ENCODE data around the gene ZNRF3.
"Not testable (repeated sequence)": the region's sequence is repeated elsewhere in the genome, so short reads cannot be mapped to it uniquely, and the experiment has no call there.

ZNRF3 gene

GRCh38 chr22:29069463-29069862, 186.1 kb downstream of the ZNRF3 start:
- DNase-seq (ENCODE audit: low spot score): no peak

DNA sequence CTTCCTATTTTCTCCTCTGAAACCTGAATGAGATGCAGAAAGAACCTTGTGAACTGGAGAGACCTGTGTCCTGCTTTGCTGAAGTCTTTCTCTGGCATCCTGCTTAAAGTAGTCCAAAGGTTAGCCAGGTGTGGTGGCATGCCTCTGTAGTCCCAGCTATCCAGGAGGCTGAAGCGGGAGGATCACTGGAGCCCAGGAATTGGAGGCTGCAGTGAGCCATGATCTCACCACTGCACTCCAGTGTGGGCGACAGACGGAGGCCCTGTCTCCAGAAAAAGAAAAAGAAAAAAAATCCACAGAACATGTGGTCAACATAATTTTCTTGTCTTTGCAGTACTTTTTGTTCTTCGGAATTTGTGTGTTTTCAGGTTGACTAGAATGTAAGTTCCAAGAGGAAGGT, 187.1 kb downstream of the ZNRF3 start:
- no peak for DNase-seq (ENCODE audit: low spot score)

DNA sequence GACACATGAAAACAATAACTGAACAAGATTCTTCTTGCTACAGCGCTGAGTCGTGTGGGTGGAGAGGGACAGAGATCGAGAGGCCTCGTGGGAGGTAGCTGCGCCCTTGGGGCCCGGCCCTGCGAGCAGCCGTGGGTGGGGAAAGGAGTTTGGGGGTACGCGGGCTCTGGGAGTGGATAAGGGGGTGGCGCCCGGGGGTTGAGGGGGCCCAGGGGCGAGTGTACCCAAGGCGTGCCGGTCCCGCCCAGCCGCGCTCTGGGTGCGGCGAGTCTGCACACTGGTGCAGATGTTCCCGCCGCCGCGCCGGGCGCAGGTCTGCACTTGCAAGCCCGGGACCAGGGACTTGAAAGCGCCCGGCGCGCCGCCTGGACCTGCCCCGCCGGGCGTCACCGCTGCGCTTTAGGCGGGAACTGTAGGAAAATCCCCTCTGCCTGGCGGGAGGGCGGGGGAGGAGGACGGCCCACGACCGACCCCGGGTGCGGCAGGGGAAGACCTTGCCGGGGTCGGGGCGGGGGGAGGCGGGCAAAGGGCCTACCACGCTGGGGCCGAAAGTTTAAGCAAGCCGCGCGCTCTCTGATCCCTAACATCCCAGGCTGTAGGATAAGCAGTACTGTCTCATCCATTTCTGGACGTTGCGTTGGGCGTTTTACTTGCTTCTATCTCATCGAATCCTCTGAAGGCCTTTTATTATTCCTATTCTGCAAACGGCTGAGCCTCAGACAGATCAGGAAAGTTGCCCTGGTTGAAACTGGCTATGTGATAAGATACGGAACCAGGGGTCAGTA, 188.1 kb downstream of the ZNRF3 start:
- peak; percentile 86 for DNase-seq (ENCODE audit: low spot score)

DNA sequence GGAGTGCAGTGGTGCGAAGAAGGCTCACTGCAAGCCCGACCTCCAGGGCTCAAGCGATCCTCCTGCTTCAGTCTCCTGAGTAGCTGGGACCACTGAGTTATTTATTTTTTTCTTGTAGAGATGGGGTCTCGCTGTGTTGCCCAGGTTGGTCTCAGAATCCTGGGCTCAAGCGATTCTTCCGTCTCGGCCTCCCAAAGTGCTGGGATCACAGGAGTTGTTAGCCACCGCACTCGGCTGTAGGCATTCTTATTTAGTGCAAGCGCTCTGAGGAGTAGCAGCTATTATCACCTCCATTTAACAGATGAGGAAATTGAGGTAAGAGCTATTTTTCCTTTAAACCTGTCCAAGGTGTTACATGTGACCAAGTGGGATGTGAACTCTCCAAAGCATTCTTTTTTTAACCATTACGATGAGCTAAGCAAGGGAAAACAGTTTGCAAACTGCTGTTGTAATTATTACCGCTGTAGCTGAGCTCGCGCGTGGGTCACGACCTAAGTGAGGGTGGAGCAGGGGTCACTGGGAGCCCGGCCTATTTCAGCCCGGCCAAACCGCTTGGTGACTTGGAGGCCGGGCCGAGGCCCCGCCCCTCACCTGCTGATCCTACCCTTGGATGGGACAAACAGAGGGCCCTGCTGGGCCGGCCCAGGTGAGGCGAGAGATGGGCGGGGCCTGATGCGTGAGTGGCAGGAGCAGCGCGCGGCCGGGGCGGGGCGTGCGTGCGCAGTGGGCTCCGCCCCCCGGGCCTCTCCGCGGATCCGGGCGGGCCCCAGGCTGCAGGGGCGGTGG, 189.0 kb downstream of the ZNRF3 start:
- peak; percentile 98 for DNase-seq (ENCODE audit: low spot score)

- no peak for DNase-seq (ENCODE audit: low spot score)
Measured at GRCh38 chr22:29072979-29073617, 189.7 kb downstream of the ZNRF3 start, which contains the start of gene KREMEN1. Gene KREMEN1 (plus strand): TSS chr22:29073035. CDS start chr22:29073131, 96 bp downstream.

DNA sequence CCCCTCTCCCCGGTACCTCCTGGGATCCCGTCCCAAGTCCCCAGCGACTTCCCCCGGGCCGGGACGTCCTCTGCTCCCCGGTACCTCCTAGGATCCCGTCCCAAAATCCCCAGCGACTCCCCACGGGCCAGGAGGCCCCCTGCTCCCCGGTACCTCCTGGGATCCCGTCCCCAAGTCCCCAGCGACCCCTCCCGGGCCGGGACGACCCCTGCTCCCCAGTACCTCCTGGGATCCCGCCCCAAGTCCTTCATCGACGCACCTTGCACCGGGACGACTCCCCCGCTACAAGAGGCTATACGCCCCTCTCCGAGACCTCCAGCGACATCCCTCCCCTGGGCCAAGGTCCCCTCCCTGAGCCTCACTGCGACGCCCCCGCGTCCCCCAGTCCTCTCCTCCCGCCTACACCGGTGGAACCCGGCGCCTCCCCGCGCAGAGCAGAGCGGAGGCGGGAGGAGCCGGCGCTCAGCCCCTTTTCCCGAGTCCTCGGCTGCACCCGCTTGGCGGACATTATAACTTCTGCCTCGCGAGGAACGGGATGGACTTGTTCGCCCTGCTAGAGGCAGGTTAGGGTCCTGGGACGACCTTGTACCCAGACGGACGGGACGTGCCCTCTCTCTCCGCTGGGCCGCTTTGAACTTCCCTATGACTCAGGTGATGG, 190.4 kb downstream of the ZNRF3 start:
- peak; percentile 69 for DNase-seq (ENCODE audit: low spot score)

DNA sequence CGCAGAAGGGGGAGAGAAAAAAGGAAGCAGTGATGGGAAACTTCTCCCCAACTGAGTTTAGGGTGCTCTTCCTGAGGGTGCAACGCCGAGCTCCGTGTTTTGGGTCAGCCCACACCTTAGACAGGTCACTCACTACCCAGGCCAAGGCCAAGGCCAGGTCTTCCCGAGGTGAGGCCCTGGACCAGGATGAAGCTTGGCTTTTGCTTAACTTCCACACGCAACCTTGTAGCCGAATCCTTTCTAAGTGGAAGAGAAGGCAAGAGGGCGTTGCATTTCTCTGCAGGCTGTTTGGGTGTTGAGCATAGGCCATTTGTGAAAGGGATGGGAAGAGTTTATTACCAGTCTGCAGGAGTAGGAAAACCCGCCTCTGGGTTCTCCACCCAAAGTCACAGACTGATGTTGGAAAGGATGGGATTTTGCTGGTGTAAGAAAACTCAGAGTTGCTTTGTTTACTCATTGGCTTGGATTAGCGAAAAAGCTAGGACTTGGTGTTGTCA, 191.0 kb downstream of the ZNRF3 start:
- DNase-seq (ENCODE audit: low spot score): no peak

DNA sequence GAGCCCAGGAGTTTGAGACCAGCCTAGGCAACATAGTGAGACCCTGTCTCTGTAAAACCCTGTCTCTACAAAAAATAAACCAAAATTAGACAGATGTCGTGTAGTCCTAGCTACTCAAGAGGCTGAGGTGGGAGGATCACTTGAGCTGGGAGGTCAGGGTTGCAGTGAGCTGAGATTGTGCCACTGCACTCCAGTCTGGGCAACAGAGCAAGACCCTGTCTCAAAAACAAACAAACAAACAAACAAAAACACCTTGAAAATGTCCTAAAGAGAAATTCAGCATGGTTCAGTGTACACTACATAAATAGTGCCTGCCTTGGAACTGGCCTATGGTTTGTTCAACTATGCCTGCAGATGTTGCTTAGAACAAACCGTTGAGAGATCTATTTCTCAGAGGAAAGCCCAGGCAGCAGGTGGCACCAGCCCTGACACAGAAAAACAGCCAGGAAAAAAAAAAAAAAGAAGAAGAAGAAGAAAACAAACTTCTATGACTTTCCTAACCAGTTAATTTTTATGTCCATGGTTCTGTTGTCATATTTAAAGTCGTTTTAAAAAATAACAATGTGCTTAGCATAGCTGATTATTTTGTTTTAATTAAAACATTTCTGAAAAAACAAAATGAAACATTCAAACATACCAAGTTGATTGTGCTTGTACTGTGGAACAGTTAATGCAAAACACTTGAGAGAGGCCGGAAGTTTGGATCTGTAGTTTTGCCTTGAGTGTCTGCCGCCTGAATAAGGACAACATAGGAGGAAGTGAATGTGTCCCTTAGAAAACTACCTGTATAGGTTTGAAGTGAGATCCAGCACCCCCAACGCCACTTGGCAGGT, 194.9 kb downstream of the ZNRF3 start:
- DNase-seq (ENCODE audit: low spot score): no peak

DNA sequence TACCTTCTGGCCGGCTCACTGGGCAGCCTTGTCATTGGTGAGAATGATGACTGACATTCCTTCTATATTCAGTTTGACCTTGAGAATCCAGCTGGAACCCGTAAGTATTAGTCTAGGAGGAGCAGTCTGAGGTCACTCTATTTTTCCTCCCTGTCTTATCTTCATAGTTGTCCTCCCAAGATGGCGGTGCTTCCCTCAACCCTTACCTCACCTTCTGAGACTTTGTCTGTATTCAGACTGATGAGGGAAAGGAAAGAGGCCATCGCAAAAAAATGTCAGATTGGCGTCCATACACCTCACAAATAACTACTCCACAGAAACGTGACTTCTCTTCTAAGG, 195.5 kb downstream of the ZNRF3 start:
- no peak for DNase-seq (ENCODE audit: low spot score)

DNA sequence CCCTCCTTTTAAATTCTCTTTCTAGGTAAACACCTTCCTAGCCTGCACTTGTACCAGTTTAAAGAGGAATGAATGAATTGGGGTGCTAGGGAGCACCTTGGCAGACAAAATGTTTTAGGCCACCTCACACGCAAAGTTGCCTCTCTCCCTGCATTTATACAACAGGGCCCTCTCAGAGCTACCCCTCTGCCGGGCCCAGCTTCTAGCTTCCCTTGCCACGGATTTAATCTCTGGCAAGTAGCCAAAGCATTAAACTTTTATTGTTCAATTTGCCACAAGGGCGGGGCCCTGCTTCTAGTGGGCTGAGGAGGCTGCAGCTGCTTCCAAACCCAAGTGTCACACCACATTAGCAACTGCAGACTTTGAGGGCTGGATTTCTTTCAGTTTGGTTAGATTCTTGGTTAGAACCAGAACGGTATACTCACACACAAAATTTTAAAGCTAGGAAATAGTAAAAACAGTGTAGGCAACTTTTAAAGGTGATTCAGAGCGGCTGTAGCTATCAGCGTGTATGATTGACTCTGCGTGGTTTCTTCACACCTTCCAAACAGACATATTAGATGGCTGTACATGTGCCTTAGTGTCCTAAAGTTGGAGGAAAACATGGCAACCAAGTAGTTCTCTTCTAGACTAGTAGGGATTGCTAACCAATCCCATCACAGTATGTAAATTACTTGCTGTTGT, 196.0 kb downstream of the ZNRF3 start:
- DNase-seq (ENCODE audit: low spot score): no peak

GRCh38 chr22:29080106-29080975, 197.0 kb downstream of the ZNRF3 start:
- DNase-seq (ENCODE audit: low spot score): no peak

- no peak for DNase-seq (ENCODE audit: low spot score)
Measured at GRCh38 chr22:29081517-29082236, 198.3 kb downstream of the ZNRF3 start.

- DNase-seq (ENCODE audit: low spot score): no peak
Measured at GRCh38 chr22:29082826-29083545, 199.6 kb downstream of the ZNRF3 start.

DNA sequence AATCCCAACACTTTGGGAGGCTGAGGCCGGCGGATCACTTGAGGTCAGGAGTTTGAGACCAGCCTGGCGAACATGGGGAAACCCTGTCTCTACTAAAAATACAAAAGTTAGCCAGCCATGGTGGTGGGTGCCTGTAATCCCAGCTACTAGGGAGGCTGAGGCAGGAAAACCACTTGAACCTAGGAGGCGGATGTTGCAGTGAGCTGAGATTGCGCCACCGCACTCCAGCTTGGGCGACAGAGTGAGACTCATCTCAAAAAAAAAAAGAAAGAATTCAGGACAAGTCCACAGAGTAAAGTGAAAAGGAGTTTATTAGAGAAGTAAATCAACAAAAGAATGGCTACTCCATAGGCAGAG, 200.2 kb downstream of the ZNRF3 start:
- DNase-seq (ENCODE audit: low spot score): not testable (repeated sequence)

GRCh38 chr22:29083933-29084591, 200.7 kb downstream of the ZNRF3 start:
- no peak for DNase-seq (ENCODE audit: low spot score)

DNA sequence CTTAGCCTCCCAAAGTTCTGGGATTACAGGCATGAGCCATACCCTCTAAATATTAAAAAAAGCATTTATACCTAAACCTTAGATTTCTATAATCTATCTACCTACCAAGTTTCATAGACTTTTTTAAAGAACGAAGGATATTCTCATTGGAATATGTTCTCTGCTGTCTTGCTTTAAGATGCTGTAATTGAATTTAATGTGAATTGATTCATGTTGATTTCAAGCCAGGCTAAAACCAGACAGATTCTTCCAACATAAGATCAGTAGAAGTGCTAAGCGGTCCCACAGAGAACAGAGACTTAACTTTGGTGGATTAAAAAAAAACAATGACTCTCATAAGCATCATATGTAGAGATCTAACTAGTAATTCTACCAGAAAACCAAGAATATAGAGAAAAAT, 203.6 kb downstream of the ZNRF3 start:
- no peak for DNase-seq (ENCODE audit: low spot score)

- DNase-seq (ENCODE audit: low spot score): no peak
Measured at GRCh38 chr22:29088809-29089208, 205.4 kb downstream of the ZNRF3 start.

GRCh38 chr22:29089507-29089906, 206.1 kb downstream of the ZNRF3 start:
- no peak for DNase-seq (ENCODE audit: low spot score)

Data from HuH-7 (cell line).